Measurements from ENCODE around the gene RUNX1. TPM values are rescaled to one million over a fixed set of nuclear protein-coding genes. Genes with fewer than 3 reads are reported as not detected.

Gene RUNX1
- polyA plus RNA-seq, 3 donors: 6.2 to 49.7 (median 8.7) TPM

DNA sequence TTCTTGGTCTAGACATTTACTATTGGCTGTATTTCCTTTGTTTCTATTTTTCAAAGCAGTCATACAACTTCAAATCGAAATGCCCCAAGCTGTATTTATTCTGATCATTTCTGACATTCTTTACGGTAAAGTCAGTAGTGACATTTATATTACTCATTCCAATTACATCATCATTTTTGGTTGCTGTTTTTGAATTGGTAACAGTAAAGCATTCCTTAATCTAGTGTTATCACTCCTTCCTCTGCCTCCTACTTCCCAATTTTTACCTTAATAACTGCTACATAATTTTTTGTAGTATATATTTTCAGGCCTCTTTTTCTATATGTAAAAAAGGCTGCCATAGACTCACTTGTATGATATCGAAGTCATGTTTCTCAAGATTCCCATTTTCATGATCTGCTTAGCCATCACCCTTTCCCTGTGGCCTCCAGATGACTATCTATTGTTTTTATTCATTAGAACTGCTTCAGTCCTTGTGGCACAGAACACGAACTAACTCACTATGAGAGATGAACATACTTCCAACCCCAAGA, 167.2 kb downstream of the RUNX1 start:
- peaks cover 100% of the 10 kb centered on the region for H3K79me2 ChIP-seq (ENCODE audit: insufficient read depth, low read length)
- 50% methylated on average over 2 of the region's 4 CpGs for WGBS (ENCODE audit: insufficient coverage)

DNA sequence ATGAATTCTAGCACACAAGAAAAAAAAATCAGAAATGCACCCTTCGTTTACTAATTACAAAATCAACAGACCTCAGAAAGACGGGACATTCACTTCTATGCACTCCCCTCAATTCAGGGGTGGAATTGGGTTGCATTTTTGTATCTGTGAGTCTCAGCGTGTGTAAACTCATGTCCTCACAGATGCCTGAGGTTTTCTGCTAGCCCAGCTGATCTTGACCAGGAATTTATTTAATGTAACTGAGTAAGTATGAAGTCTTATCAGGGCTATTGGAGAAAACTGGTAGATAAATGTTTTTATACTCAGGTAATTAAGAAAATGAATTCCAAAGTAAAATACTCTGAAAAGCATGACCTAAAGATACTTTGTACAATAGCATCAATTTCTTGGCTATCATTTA, 167.7 kb downstream of the RUNX1 start:
- WGBS (ENCODE audit: insufficient coverage): 71% methylated on average over 1 of the region's 3 CpGs

More for the DNA sequence above, 167.2 kb downstream of the RUNX1 start:
- peak overlapping the region; percentile 13 to 96 (median 44) for H3K4me3 ChIP-seq (replicated peaks in 1 of 3; ENCODE audit: low read depth in 2 of 3, low read length in 3 of 3)
- H3K27ac Mint-ChIP-seq: peak overlapping the region; percentile 91 to 99 (median 96)
- peaks cover 0 to 3% (median 0%) of the 10 kb centered on the region in 3 donors for H3K27me3 Mint-ChIP-seq (ENCODE audit: low read depth in 3 of 3)
- H2AFZ ChIP-seq (ENCODE audit: insufficient read depth, low read depth, low read length, poor library complexity, severe bottlenecking): no peak overlapping the region
- no peaks in the 10 kb centered on the region for H3K27me3 ChIP-seq (ENCODE audit: control insufficient read depth in 2 of 2, insufficient read depth in 2 of 2, low read length in 2 of 2)
- H3K36me3 Mint-ChIP-seq: peaks cover 36 to 48% of the 10 kb centered on the region in 2 donors
- H3K9me3 ChIP-seq (replicated peaks in 1 of 2; ENCODE audit: control insufficient read depth in 1 of 2, insufficient read depth in 1 of 2, low read length in 2 of 2): no peaks in the 10 kb centered on the region
- peak overlapping the region; percentile 69 to 98 for H3K4me3 Mint-ChIP-seq
- TF ChIP-seq CTCF (IDR thresholded peaks at IDR 0.05): no peak
- H3K9me3 Mint-ChIP-seq: no peaks in the 10 kb centered on the region
- H3K27ac ChIP-seq (ENCODE audit: low read depth in 1 of 2, low read length in 2 of 2): peak overlapping the region in 1 of 2 donors; percentile 98
- H3K4me2 ChIP-seq (replicated peaks; ENCODE audit: extremely low read depth, low read length, poor library complexity, severe bottlenecking): peak overlapping the region; percentile 87
- H3K4me1 Mint-ChIP-seq: peaks cover 55% of the 10 kb centered on the region
- H3K4me1 ChIP-seq (ENCODE audit: control insufficient read depth in 1 of 2, insufficient read depth in 2 of 2, low read length in 2 of 2): peaks cover 37 to 51% of the 10 kb centered on the region in 2 donors
- intact Hi-C loops (cut with micrococcal nuclease): loop anchor here in 1 of 2 donors (2.0 to 5.0 kb wide), 3 partner anchors 15 to 73 kb away; no protein-coding TSS in a partner anchor
- DNase-seq: peak; percentile 12 to 89 (median 73)
- peak overlapping the region; percentile 37 for H3K9ac ChIP-seq (ENCODE audit: insufficient read depth, low read length, poor library complexity, severe bottlenecking)
- H4K20me1 ChIP-seq (ENCODE audit: insufficient read depth, low read length): peaks cover 94% of the 10 kb centered on the region
- H3K36me3 ChIP-seq (replicated peaks in 1 of 2; ENCODE audit: control insufficient read depth in 1 of 2, insufficient read depth in 2 of 2, low read length in 2 of 2): peaks cover 34 to 35% of the 10 kb centered on the region in 2 donors

More for the DNA sequence above, 167.7 kb downstream of the RUNX1 start:
- peak overlapping the region; percentile 87 for H3K4me2 ChIP-seq (replicated peaks; ENCODE audit: extremely low read depth, low read length, poor library complexity, severe bottlenecking)
- Mint-ChIP-seq H3K4me1 (peaks cover 55% of the 10 kb centered on the region), H3K9me3 (no peaks in the 10 kb centered on the region), H3K27ac (peak overlapping the region; percentile 35 to 99 (median 95)), H3K27me3 (ENCODE audit: low read depth in 3 of 3) (peaks cover 0 to 3% (median 0%) of the 10 kb centered on the region in 3 donors), H3K4me3 (peak overlapping the region; percentile 35 to 60), H3K36me3 (peaks cover 41 to 52% of the 10 kb centered on the region in 2 donors)
- intact Hi-C loops (cut with micrococcal nuclease): loop anchor here in 1 of 2 donors (2.0 to 5.0 kb wide), 2 partner anchors 15 to 44 kb away; no protein-coding TSS in a partner anchor
- H3K4me3 ChIP-seq (replicated peaks in 1 of 3; ENCODE audit: low read depth in 2 of 3, low read length in 3 of 3): peak overlapping the region in 2 of 3 experiments; percentile 22 to 96
- no peak overlapping the region for H2AFZ ChIP-seq (ENCODE audit: insufficient read depth, low read depth, low read length, poor library complexity, severe bottlenecking)
- no peak overlapping the region for H3K9ac ChIP-seq (ENCODE audit: insufficient read depth, low read length, poor library complexity, severe bottlenecking)
- no peak for DNase-seq
- H4K20me1 ChIP-seq (ENCODE audit: insufficient read depth, low read length): peaks cover 94% of the 10 kb centered on the region
- TF ChIP-seq CTCF (IDR thresholded peaks at IDR 0.05): no peak
- H3K27me3 ChIP-seq (ENCODE audit: control insufficient read depth in 2 of 2, insufficient read depth in 2 of 2, low read length in 2 of 2): no peaks in the 10 kb centered on the region
- H3K4me1 ChIP-seq (ENCODE audit: control insufficient read depth in 1 of 2, insufficient read depth in 2 of 2, low read length in 2 of 2): peaks cover 37 to 51% of the 10 kb centered on the region in 2 donors
- peaks cover 36 to 40% of the 10 kb centered on the region in 2 donors for H3K36me3 ChIP-seq (replicated peaks in 1 of 2; ENCODE audit: control insufficient read depth in 1 of 2, insufficient read depth in 2 of 2, low read length in 2 of 2)
- no peaks in the 10 kb centered on the region for H3K9me3 ChIP-seq (replicated peaks in 1 of 2; ENCODE audit: control insufficient read depth in 1 of 2, insufficient read depth in 1 of 2, low read length in 2 of 2)
- H3K79me2 ChIP-seq (ENCODE audit: insufficient read depth, low read length): peaks cover 100% of the 10 kb centered on the region
- H3K27ac ChIP-seq (ENCODE audit: low read depth in 1 of 2, low read length in 2 of 2): peak overlapping the region in 1 of 2 donors; percentile 98
